Stimulated activated naive CD4-positive, alpha-beta T cell (primary cell): Measurements from ENCODE around the gene USP32.
"Not testable (repeated sequence)": the region's sequence is repeated elsewhere in the genome, so short reads cannot be mapped to it uniquely, and the experiment has no call there.

Experiments
- DNase-seq, 6 experiments: peaks; one replicate each; lab custom pipeline; 2025; lab: John Stamatoyannopoulos, UW

The USP32 gene

GRCh38 chr17:60392042-60392844, at the start of gene USP32:
USP32 (minus strand) TSS chr17:60392133; CDS start chr17:60391939, 194 bp downstream.
- peak; percentile 93 to 99 (median 96) for DNase-seq

- no peak for DNase-seq
Measured at GRCh38 chr17:60439501-60439900, 47.6 kb upstream of the USP32 start.

GRCh38 chr17:60436676-60437075, 44.7 kb upstream of the USP32 start:
- DNase-seq = no peak

GRCh38 chr17:60435244-60436167, 43.6 kb upstream of the USP32 start:
- DNase-seq = peak; percentile 13 to 72 (median 42)

GRCh38 chr17:60433021-60433997, 41.4 kb upstream of the USP32 start:
- DNase-seq = not testable (repeated sequence)

GRCh38 chr17:60430561-60430960, 38.6 kb upstream of the USP32 start:
- not testable (repeated sequence) for DNase-seq

GRCh38 chr17:60428491-60428890, 36.6 kb upstream of the USP32 start:
- not testable (repeated sequence) for DNase-seq

- no peak for DNase-seq
Measured at GRCh38 chr17:60426596-60426995, 34.7 kb upstream of the USP32 start.

GRCh38 chr17:60425626-60426025, 33.7 kb upstream of the USP32 start:
- no peak for DNase-seq

- DNase-seq = no peak
Measured at GRCh38 chr17:60423865-60424264, 31.9 kb upstream of the USP32 start.

- no peak for DNase-seq
Measured at GRCh38 chr17:60422162-60422665, 30.3 kb upstream of the USP32 start, which contains the start of gene CHCT1. CHCT1 (plus strand) TSS chr17:60422489; CDS start chr17:60422593, 104 bp downstream.

- DNase-seq = peak; percentile 30 to 87 (median 64)
Measured at GRCh38 chr17:60421273-60422161, 29.6 kb upstream of the USP32 start.

- not testable (repeated sequence) for DNase-seq
Measured at GRCh38 chr17:60419875-60420274, 27.9 kb upstream of the USP32 start.

GRCh38 chr17:60419003-60419402, 27.1 kb upstream of the USP32 start:
- DNase-seq = not testable (repeated sequence)

GRCh38 chr17:60416368-60416925, 24.5 kb upstream of the USP32 start:
- DNase-seq = no peak

GRCh38 chr17:60415146-60415545, 23.2 kb upstream of the USP32 start:
- DNase-seq = no peak

GRCh38 chr17:60412701-60413100, 20.8 kb upstream of the USP32 start:
- DNase-seq = no peak

- DNase-seq = no peak
Measured at GRCh38 chr17:60410001-60410400, 18.1 kb upstream of the USP32 start.

GRCh38 chr17:60406887-60407286, 15.0 kb upstream of the USP32 start:
- no peak for DNase-seq

- no peak for DNase-seq
Measured at GRCh38 chr17:60403962-60404361, 12.0 kb upstream of the USP32 start.
